ENCODE measurements around the gene OXA1L.
"Not testable (repeated sequence)": the region's sequence is repeated elsewhere in the genome, so short reads cannot be mapped to it uniquely, and the experiment has no call there.

The OXA1L gene

GRCh38 chr14:22723815-22724214 is 42.7 kb upstream of the OXA1L start:
- Histone ChIP-seq H3K36me3 (ENCODE audit: control insufficient read depth, low read length) (no peaks in the 10 kb centered on the region), H3K27me3 (ENCODE audit: control insufficient read depth, low read length) (peaks cover 3% of the 10 kb centered on the region; the same call in 1 of the 2 replicates), H3K27ac (ENCODE audit: low read depth, low read length) (no peak overlapping the region), H3K4me1 (ENCODE audit: control insufficient read depth, low read length) (no peaks in the 10 kb centered on the region), H3K79me2 (ENCODE audit: control insufficient read depth, low read length) (no peaks in the 10 kb centered on the region), H3K4me3 (ENCODE audit: low read length) (no peak overlapping the region), H3K4me2 (ENCODE audit: low read length) (no peak overlapping the region), H4K20me1 (ENCODE audit: control insufficient read depth, insufficient read depth, low read depth, low read length) (no peaks in the 10 kb centered on the region), H3K9me2 (replicated peaks; ENCODE audit: control insufficient read depth, low read length) (no peaks in the 10 kb centered on the region), H3F3A (ENCODE audit: control insufficient read depth, insufficient read depth) (no peaks in the 10 kb centered on the region), H3K9me3 (ENCODE audit: control insufficient read depth, insufficient read depth, low read length) (0 out of 2 replicates have a peak, but pooled peaks cover 2% of the 10 kb centered on the region)
- no peak for TF ChIP-seq EZH2phosphoT487 (IDR thresholded peaks at IDR 0.05; ENCODE audit: borderline replicate concordance, low read length)

GRCh38 chr14:22724847-22725246 is 41.6 kb upstream of the OXA1L start:
- H3K9me2 ChIP-seq (replicated peaks; ENCODE audit: control insufficient read depth, low read length); H4K20me1 ChIP-seq (ENCODE audit: control insufficient read depth, insufficient read depth, low read depth, low read length); H3K4me3 ChIP-seq (ENCODE audit: low read length); H3K36me3 ChIP-seq (ENCODE audit: control insufficient read depth, low read length); H3K9me3 ChIP-seq (ENCODE audit: control insufficient read depth, insufficient read depth, low read length); H3K79me2 ChIP-seq (ENCODE audit: control insufficient read depth, low read length); H3K4me2 ChIP-seq (ENCODE audit: low read length); H3F3A ChIP-seq (ENCODE audit: control insufficient read depth, insufficient read depth); H3K27ac ChIP-seq (ENCODE audit: low read depth, low read length); H3K4me1 ChIP-seq (ENCODE audit: control insufficient read depth, low read length); H3K27me3 ChIP-seq (ENCODE audit: control insufficient read depth, low read length): not testable (repeated sequence)

- H3K36me3 ChIP-seq (ENCODE audit: control insufficient read depth, low read length); H3K9me3 ChIP-seq (ENCODE audit: control insufficient read depth, insufficient read depth, low read length); H3F3A ChIP-seq (ENCODE audit: control insufficient read depth, insufficient read depth); H3K79me2 ChIP-seq (ENCODE audit: control insufficient read depth, low read length); H3K27ac ChIP-seq (ENCODE audit: low read depth, low read length); H3K4me3 ChIP-seq (ENCODE audit: low read length); H4K20me1 ChIP-seq (ENCODE audit: control insufficient read depth, insufficient read depth, low read depth, low read length); H3K9me2 ChIP-seq (replicated peaks; ENCODE audit: control insufficient read depth, low read length); H3K4me1 ChIP-seq (ENCODE audit: control insufficient read depth, low read length); H3K4me2 ChIP-seq (ENCODE audit: low read length); H3K27me3 ChIP-seq (ENCODE audit: control insufficient read depth, low read length): not testable (repeated sequence)
Measured at GRCh38 chr14:22725374-22725773, 41.1 kb upstream of the OXA1L start.

- Histone ChIP-seq H3K27me3 (ENCODE audit: control insufficient read depth, low read length) (peaks cover 6% of the 10 kb centered on the region), H3K36me3 (ENCODE audit: control insufficient read depth, low read length) (no peaks in the 10 kb centered on the region), H3K79me2 (ENCODE audit: control insufficient read depth, low read length) (no peaks in the 10 kb centered on the region), H3K27ac (ENCODE audit: low read depth, low read length) (no peak overlapping the region), H3F3A (ENCODE audit: control insufficient read depth, insufficient read depth) (no peaks in the 10 kb centered on the region), H3K4me3 (ENCODE audit: low read length) (no peak overlapping the region), H4K20me1 (ENCODE audit: control insufficient read depth, insufficient read depth, low read depth, low read length) (no peaks in the 10 kb centered on the region), H3K4me2 (ENCODE audit: low read length) (no peak overlapping the region), H3K4me1 (ENCODE audit: control insufficient read depth, low read length) (no peaks in the 10 kb centered on the region), H3K9me3 (ENCODE audit: control insufficient read depth, insufficient read depth, low read length) (0 out of 2 replicates have a peak, but pooled peaks cover 2% of the 10 kb centered on the region), H3K9me2 (replicated peaks; ENCODE audit: control insufficient read depth, low read length) (no peaks in the 10 kb centered on the region)
- TF ChIP-seq CTCF (IDR thresholded peaks at IDR 0.05; ENCODE audit: low read depth, low read length, poor library complexity, severe bottlenecking): no peak
- TF ChIP-seq EZH2phosphoT487 (IDR thresholded peaks at IDR 0.05; ENCODE audit: borderline replicate concordance, low read length): no peak
Measured at GRCh38 chr14:22726012-22726411, 40.5 kb upstream of the OXA1L start.

GRCh38 chr14:22732062-22732461 is 34.4 kb upstream of the OXA1L start:
- not testable (repeated sequence) for H3K27ac ChIP-seq (ENCODE audit: low read depth, low read length); H4K20me1 ChIP-seq (ENCODE audit: control insufficient read depth, insufficient read depth, low read depth, low read length); H3K9me2 ChIP-seq (replicated peaks; ENCODE audit: control insufficient read depth, low read length); H3K4me1 ChIP-seq (ENCODE audit: control insufficient read depth, low read length); H3K79me2 ChIP-seq (ENCODE audit: control insufficient read depth, low read length); H3K36me3 ChIP-seq (ENCODE audit: control insufficient read depth, low read length); H3K9me3 ChIP-seq (ENCODE audit: control insufficient read depth, insufficient read depth, low read length); H3K4me2 ChIP-seq (ENCODE audit: low read length); H3K4me3 ChIP-seq (ENCODE audit: low read length); H3F3A ChIP-seq (ENCODE audit: control insufficient read depth, insufficient read depth); H3K27me3 ChIP-seq (ENCODE audit: control insufficient read depth, low read length)

All from DOHH2 (cell line).